Ovary (tissue), 9 donors: ENCODE results near the gene BRIP1. TPM values are rescaled to one million over a fixed set of nuclear protein-coding genes. Genes with fewer than 3 reads are reported as not detected.
"Not testable (repeated sequence)": the region's sequence is repeated elsewhere in the genome, so short reads cannot be mapped to it uniquely, and the experiment has no call there.

Experiments used
- DNase-seq, 5 donors: peaks; one replicate each; pipeline ENCODE4 v3.0.0-alpha.2; 2019 to 2020
- H3K27ac ChIP-seq, 2 donors: fragments of 200-600 bp; one replicate each; pipeline versions ENCODE4 v1.5.1 to v1.8.0; 2019 to 2022
- H3K27me3 ChIP-seq: fragments of 200-600 bp; one replicate; pipeline ENCODE4 v1.8.0; 2022
- H3K36me3 ChIP-seq: fragments of 200-600 bp; sonication (generic); one replicate; pipeline ENCODE4 v1.5.1; 2019
- H3K4me1 ChIP-seq: one replicate; pipeline ENCODE4 v1.8.1; 2013; ENCODE audit warnings: mild to moderate bottlenecking, moderate library complexity; ENCODE audit not compliant: insufficient read depth
- H3K4me3 ChIP-seq: fragments of 200-600 bp; sonication (generic); one replicate; pipeline ENCODE4 v1.5.1; 2017
- H3K9me3 ChIP-seq, 2 donors: fragments of 200-600 bp in 1 of 2; sonication (generic) in 1 of 2; one replicate each; pipeline versions ENCODE4 v1.5.1 to v1.8.1; 2013 to 2019; ENCODE audit warnings: mild to moderate bottlenecking in 1 of 2, moderate library complexity in 1 of 2
- CTCF ChIP-seq, 3 donors: fragments of 450-650 bp in 2 of 3; fragments of 200-600 bp in 1 of 3; IDR thresholded peaks; one replicate each; pipeline versions ENCODE4 v1.5.1 to v1.8.0; 2016 to 2022; ENCODE audit warnings: antibody characterized with exemption in 3 of 3, mild to moderate bottlenecking in 1 of 3
- EP300 ChIP-seq: sonication (generic); formaldehyde crosslinking; IDR thresholded peaks from one replicate; pipeline ENCODE4 v1.6.1; 2017; ENCODE audit warnings: antibody characterized with exemption
- POLR2A ChIP-seq: fragments of 450-650 bp; IDR thresholded peaks from one replicate; pipeline ENCODE4 v1.6.1; 2017; ENCODE audit warnings: antibody characterized with exemption, mild to moderate bottlenecking, moderate library complexity
- WGBS, 3 donors: extraction: QIAGEN DNeasy Blood & Tissue Kit in 1 of 3; methylation state at CpG; one replicate each; pipeline versions ENCODE4 v1.1.5 to v1.1.7; 2013 to 2017; 5-methylcytosine and 5-hydroxymethylcytosine counted together
- intact Hi-C, 4 donors: fragments of 100-400 bp; cut with DNase I; formaldehyde crosslinking; loops; one replicate each; pipeline versions ENCODE4 v1.11.0 to v1.15.1; 2022 to 2023
- polyA plus RNA-seq, 2 donors: library from polyadenylated mRNA; stranded (reverse); fragments of 200-250 nt in 1 of 2; fragments of 350-450 nt in 1 of 2; fragmentation: Illumina TruSeq in 1 of 2; extraction: RNeasy Lipid Tissue Mini Kit (QIAGEN cat#74804) in 1 of 2; gene quantifications; one replicate each; pipeline ENCODE4 v1.2.3, GENCODE V29; 2013 to 2014
- total RNA-seq, 7 donors: library from RNA; depleted of rRNA in 2 of 7; stranded (reverse); fragments of >200 nt in 2 of 7; fragmentation: NEBNext Ultra II Directional in 3 of 7; extraction: Animal tissue kit (Norgen Biotek cat#: 25700) in 3 of 7; gene quantifications; one replicate each; pipeline versions ENCODE4 v1.1.0 to v1.2.4, GENCODE V29; 2016 to 2023
- donor health status: DM: no; HTN: no; CAD: no; lungs with moderate emphysema.
- donor health status: DM: no; HTN: no; CAD: no.
- donor health status: Bipolar disorder and iron deficiency.
- donor health status: DM: yes; HTN: yes; CAD: no.
- donor health status: DM: no; HTN: no; CAD: no.
- donor health status: DM: yes; HTN: yes; CAD: no.

Gene BRIP1
- total and polyA plus RNA-seq, 9 donors, result 0.11 to 2.3 (median 1.1) TPM

DNA sequence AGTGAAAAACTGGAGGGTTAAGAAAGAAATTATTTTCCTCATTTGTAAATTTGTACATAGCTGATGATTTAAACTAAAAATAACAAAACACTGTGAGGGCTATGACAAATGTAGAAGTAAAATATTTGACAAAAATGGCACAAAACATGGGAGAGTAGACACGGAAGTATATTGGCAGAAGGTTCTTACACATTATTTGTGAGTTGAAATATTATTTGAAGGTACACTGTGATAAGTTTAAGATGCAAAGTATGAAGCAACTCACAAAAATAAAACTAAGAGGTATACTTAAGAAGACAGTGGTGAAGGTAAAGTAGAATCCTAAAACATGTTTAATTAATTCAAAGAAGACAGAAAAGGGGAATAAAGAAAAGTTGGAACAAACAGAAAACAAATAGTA lies 34.6 kb downstream of the BRIP1 start:
- H3K4me1 ChIP-seq, result no peaks in the 10 kb centered on the region
- H3K27me3 ChIP-seq, result peaks cover 2% of the 10 kb centered on the region
- TF ChIP-seq EP300, result no peak
- no peak for TF ChIP-seq CTCF (IDR thresholded peaks at IDR 0.05)
- no peak for TF ChIP-seq POLR2A
- WGBS, 3 donors, result 85 to 90% (median 88%) methylated on average over 1 of the region's 1 CpG
- H3K27ac ChIP-seq, result no peak overlapping the region
- no peak overlapping the region for H3K4me3 ChIP-seq
- intact Hi-C loops, result no loop called here
- DNase-seq, result no peak
- no peaks in the 10 kb centered on the region for H3K36me3 ChIP-seq
- no peaks in the 10 kb centered on the region for H3K9me3 ChIP-seq

- DNase-seq, result no peak
- no peak overlapping the region for H3K27ac ChIP-seq
- 96 to 99% (median 98%) methylated on average over 8 of the region's 8 CpGs for WGBS, 3 donors
- intact Hi-C loops, result no loop called here
- H3K9me3 ChIP-seq, result no peaks in the 10 kb centered on the region
- no peaks in the 10 kb centered on the region for H3K36me3 ChIP-seq
- peaks cover 2% of the 10 kb centered on the region for H3K27me3 ChIP-seq
- no peaks in the 10 kb centered on the region for H3K4me1 ChIP-seq
- H3K4me3 ChIP-seq, result no peak overlapping the region
- TF ChIP-seq CTCF (IDR thresholded peaks at IDR 0.05) (no peak), POLR2A (no peak), EP300 (no peak)
Measured at GRCh38 chr17:61827649-61828395, 35.5 kb downstream of the BRIP1 start.

DNA sequence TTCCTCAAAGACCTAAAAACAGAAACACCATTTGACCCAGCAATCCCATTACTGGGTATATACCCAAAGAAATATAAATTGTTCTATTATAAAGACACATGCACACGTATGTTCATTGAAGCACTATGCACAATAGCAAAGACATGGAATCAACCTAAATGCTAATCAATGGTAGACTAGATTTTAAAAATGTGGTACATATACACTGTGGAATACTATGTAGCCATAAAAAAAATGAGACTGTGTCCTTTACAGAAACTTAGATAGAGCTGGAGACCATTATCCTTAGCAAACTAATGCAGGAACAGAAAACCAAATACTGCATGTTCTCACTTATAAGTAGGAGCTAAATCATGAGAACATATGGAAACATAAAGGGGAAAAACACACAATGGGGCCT lies 36.5 kb downstream of the BRIP1 start:
- intact Hi-C loops, H3K27me3 ChIP-seq, H3K4me1 ChIP-seq, H3K4me3 ChIP-seq, H3K27ac ChIP-seq, H3K9me3 ChIP-seq, H3K36me3 ChIP-seq, DNase-seq: not testable (repeated sequence)
- WGBS, 3 donors, result 96 to 98% (median 97%) methylated on average over 1 of the region's 1 CpG

GRCh38 chr17:61826198-61826597 lies 37.1 kb downstream of the BRIP1 start:
- 93 to 97% (median 93%) methylated on average over 2 of the region's 2 CpGs for whole genome bisulfite sequencing, 3 donors
- H3K36me3 ChIP-seq, H3K4me1 ChIP-seq, H3K4me3 ChIP-seq, H3K27me3 ChIP-seq, intact Hi-C loops, H3K27ac ChIP-seq, DNase-seq, H3K9me3 ChIP-seq: not testable (repeated sequence)

GRCh38 chr17:61825448-61826137 lies 37.7 kb downstream of the BRIP1 start:
- H3K4me1 ChIP-seq, result no peaks in the 10 kb centered on the region
- no peaks in the 10 kb centered on the region for H3K9me3 ChIP-seq
- TF ChIP-seq CTCF (IDR thresholded peaks at IDR 0.05) (no peak), EP300 (no peak), POLR2A (no peak)
- WGBS, 3 donors, result 95 to 100% (median 99%) methylated on average over 2 of the region's 2 CpGs
- intact Hi-C loops, result no loop called here
- no peak overlapping the region for H3K27ac ChIP-seq
- H3K27me3 ChIP-seq, result peaks cover 2% of the 10 kb centered on the region
- H3K36me3 ChIP-seq, result no peaks in the 10 kb centered on the region
- H3K4me3 ChIP-seq, result no peak overlapping the region
- no peak for DNase-seq
